SHP77 (cell line): ENCODE results near the gene METRNL.
"Not testable (repeated sequence)": the region's sequence is repeated elsewhere in the genome, so short reads cannot be mapped to it uniquely, and the experiment has no call there.

Experiments
- DNase-seq, 2 experiments: peaks; one replicate each; lab custom pipeline; 2025; lab: John Stamatoyannopoulos, UW

METRNL gene

GRCh38 chr17:83079352-83079747, at the start of gene METRNL:
Gene METRNL, plus strand, starts transcription at chr17:83079609. Its CDS starts 207 bp downstream, at chr17:83079816.
- no peak for DNase-seq

GRCh38 chr17:83030432-83030831, 49.0 kb upstream of the METRNL start:
- DNase-seq: no peak

GRCh38 chr17:83031321-83031945, 48.0 kb upstream of the METRNL start:
- no peak for DNase-seq

GRCh38 chr17:83031946-83032451, 47.4 kb upstream of the METRNL start:
- DNase-seq: not testable (repeated sequence)

GRCh38 chr17:83032781-83033180, 46.6 kb upstream of the METRNL start:
- DNase-seq: no peak

GRCh38 chr17:83034525-83034924, 44.9 kb upstream of the METRNL start:
- no peak for DNase-seq

- no peak for DNase-seq
Observed at GRCh38 chr17:83035722-83036121, 43.7 kb upstream of the METRNL start.

- DNase-seq: no peak
Observed at GRCh38 chr17:83036193-83036592, 43.2 kb upstream of the METRNL start.

GRCh38 chr17:83036666-83037065, 42.7 kb upstream of the METRNL start:
- no peak for DNase-seq

- no peak for DNase-seq
Observed at GRCh38 chr17:83037084-83037873, 42.1 kb upstream of the METRNL start.

- no peak for DNase-seq
Observed at GRCh38 chr17:83037874-83038165, 41.6 kb upstream of the METRNL start.

GRCh38 chr17:83038983-83039382, 40.4 kb upstream of the METRNL start:
- not testable (repeated sequence) for DNase-seq

- no peak for DNase-seq
Observed at GRCh38 chr17:83041305-83041704, 38.1 kb upstream of the METRNL start.

- DNase-seq: no peak
Observed at GRCh38 chr17:83042522-83043158, 36.8 kb upstream of the METRNL start.

- DNase-seq: not testable (repeated sequence)
Observed at GRCh38 chr17:83044479-83044878, 34.9 kb upstream of the METRNL start.

- DNase-seq: no peak
Observed at GRCh38 chr17:83046448-83047181, 32.8 kb upstream of the METRNL start.

GRCh38 chr17:83047182-83047478, 32.3 kb upstream of the METRNL start:
- no peak for DNase-seq

- DNase-seq: not testable (repeated sequence)
Observed at GRCh38 chr17:83047818-83048475, 31.5 kb upstream of the METRNL start.

GRCh38 chr17:83050651-83051395, 28.6 kb upstream of the METRNL start:
- no peak for DNase-seq

- DNase-seq: peak; percentile 92 to 97
Observed at GRCh38 chr17:83051396-83052240, 27.8 kb upstream of the METRNL start.
